CD4-positive, alpha-beta T cell treated with Interferon alpha-2 for 1 hour (primary cell): ENCODE data around the gene KCNIP1.
"Not testable (repeated sequence)": the region's sequence is repeated elsewhere in the genome, so short reads cannot be mapped to it uniquely, and the experiment has no call there.

Experiments
- DNase-seq, 2 donors: peaks; one replicate each; pipeline ENCODE4 v3.0.0-alpha.2; 2020 to 2022

KCNIP1 gene

DNA sequence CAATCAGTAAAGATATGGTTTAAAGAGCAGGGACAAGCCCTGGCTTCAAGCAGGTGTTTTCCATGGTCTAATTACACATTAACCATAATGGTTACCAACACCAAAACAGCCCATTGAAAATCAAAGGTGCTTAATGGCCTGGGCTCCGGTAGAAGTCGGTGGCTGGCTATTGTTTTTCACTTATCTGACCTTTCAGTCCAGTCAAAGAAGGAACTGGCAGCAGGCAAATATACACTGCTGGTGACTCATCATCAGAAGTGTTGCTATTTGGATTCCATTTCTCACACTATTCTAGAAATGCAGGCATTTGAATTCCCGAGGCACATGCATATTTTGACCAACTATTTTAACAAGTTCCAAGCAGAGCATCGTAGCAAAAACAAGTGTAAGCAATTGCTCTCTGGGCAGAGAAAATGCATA is 253.4 kb downstream of the KCNIP1 start:
- no peak for DNase-seq

DNA sequence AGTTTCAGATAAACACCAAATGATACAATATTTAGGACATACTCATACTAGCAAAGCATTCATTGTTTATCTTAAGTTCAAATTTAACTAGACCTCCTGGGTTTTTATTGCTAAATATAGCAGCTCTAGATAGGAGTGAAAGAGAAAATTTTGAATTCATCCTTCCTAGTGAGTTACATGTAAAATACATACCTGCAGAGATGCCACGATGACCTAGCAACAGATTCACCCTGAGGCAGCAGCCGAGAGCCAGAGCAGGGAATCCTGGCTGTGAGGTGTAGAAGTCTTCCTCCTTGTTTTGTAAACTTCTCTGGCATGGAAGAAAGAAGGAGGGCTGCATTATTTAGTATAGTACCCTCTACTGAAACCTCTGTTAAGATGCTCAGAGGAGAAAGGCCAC is 253.8 kb downstream of the KCNIP1 start:
- DNase-seq = no peak

DNA sequence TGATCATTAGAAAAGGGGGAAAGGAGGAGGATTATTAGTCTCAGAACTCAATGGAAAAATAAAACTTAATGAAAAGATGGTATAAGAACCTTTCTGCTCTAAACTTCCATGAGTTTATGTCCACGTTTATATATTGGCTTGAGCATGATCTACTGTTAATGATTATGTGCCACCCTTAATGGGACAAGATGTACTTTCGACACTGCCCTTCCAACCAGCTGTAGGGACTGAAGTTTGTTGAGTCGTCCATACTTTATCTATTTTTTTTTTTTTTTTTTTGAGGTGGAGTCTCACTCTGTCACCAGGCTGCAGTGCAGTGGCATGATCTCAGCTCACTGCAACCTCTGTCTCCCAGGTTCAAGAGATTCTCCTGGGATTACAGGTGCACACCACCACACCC is 254.7 kb downstream of the KCNIP1 start:
- no peak for DNase-seq

DNA sequence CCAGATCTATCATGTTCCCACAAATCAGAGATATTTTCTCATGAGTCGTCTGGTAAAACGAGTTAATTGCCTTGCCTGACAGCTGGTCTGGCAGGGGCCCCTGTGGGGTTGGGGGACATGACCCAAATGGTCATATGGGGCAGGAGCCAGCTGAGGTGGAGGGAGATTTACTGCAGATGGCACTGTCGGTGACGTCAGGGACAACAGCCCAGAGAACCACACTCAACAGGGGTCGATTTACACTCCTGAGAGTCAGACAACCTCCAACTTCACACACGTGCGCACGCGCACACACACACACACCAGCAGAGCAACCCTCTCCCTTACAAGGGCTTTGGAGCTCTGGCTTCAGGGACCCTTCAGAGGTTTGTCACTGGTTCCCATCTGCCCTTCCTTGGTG is 256.3 kb downstream of the KCNIP1 start:
- DNase-seq = no peak

DNA sequence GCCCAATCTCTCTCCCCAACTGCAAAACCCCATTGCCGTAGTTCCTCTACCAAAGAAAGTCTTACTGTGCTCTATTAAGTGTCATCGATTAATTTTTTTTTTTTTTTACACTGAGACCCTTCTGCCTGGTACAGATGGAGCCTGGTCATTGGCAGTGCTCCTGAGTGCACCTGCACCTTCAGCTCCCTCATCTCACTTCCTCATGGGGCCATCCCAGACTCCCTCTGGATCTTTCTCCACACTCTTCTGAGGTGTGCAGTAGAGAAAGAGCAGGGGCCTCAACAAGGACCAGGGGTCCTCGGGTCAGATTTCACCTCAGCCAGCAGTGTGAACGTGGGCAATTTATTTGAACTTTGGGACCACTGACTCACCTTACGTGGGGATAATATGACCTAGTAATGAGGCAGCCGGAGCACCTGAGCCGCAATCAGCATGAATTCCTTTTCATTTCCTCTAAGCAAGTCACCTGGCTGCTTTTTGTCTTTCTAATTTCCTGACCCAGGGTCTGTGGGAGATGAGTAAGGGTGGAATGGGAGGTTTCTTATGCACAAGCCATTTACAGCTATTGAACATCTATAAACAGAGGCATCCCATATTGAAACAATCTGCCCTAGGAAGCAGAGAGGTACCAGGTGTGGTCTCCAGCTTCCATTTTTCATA is 257.4 kb downstream of the KCNIP1 start:
- no peak for DNase-seq

DNA sequence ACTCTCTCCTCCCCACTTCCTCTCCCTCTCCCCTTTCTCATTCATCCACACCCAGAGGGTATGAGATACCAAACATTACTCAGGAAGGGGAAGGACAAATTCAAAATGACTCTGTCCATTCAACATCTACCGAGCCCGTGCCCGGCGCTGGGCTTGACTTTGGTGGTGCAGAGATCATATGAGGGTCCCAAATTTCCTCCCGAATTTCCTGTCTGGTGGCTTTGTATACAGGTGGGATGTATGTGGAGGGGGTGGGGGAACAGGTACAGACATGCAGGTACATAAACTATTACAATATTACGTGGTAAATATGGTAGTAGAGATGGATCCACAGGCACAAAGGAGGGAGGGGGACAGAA is 257.9 kb downstream of the KCNIP1 start:
- no peak for DNase-seq

DNA sequence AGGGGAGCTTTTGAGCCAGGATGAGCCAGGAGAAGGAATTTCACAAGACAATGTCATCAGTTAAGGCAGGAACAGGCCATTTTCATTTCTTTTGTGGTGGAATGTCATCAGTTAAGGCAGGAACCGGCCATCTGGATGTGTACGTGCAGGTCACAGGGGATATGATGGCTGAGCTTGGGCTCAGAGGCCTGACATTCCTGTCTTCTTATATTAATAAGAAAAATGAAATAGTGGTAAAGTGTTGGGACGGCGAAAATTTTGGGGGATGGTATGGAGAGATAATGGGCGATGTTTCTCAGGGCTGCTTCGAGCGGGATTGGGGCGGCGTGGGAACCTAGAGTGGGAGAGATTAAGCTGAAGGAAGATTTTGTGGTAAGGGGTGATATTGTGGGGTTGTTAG is 258.5 kb downstream of the KCNIP1 start:
- not testable (repeated sequence) for DNase-seq

DNA sequence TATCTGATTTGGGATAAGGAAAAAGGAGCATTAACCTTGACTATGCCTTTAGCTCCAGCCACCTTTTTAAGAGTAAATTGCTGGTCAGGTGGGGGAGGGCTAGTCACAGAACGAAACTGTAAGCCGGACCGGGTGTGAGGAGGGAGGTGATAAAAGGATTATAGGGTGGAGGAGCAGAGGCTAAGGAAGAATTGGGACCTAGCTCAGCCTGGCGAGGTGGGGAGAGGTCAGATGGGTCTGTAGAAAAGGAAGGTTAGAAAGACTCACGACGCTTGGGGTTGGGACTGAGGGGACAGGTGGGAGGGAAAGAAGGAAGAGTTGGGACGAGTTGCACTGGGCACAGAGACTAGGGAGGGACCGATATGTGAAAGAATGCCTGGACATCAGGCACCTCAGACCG is 262.0 kb downstream of the KCNIP1 start:
- not testable (repeated sequence) for DNase-seq

DNA sequence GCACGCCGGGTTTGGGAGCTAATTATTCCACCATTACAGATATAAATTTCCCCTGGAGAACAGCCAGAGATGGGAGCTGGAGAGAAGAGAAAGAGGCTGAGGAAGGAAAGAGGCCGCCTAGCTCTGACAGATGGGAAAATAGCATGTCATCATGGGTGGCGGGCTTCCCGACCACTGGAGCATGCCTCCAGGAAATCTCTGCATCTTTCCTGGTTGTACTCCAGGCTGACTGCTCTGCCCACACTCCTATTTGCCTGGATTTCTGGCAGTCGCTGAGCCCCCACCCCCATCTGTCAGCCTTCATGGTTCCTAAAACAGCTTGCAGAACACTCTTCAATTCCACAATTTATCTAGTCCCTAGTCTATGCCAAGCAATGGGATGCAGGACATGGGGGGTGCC is 265.4 kb downstream of the KCNIP1 start:
- DNase-seq = no peak

DNA sequence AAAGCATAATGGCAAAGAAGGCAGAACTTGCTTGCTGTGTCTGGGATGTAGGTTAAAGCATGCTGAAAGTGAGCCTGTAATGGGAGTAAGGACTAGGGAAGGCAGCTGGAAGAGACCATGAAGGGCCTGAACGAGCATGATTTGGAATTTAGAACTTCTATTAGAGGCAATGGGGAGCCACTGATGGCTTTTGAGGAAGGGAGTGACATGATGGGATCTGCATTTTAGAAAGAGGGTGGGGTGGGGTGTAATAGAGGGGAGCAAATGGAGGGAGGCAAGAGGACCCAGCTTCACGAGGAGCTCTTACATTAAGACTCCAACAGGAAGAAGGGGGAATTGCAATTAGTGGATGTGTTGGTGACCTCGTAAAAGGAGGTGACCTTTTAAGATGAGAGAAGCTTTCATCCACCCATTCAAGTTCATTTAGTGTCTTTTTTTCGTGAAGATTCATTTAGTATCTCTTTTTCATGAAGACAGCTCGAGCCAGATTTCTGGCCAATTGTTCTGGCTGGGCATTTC is 266.1 kb downstream of the KCNIP1 start:
- DNase-seq = no peak

DNA sequence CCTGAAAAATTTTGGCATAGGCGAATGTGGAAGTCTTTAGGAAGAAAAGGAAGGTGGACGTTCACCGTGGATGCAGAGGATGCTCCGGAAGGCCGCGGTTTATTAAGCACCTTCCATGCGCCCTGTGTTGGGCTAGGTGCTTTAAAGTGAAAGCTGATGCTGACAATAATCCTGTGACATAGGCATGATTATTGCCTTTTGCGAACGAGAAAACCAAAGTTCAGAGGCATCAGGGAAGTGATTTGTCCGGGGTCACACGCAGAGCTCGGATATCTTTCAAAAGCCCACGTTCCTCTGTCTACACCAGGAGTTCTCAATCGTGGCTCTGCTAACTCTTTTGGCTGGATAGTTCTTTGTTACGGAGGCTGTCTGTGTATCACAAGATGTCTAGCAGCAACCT is 267.7 kb downstream of the KCNIP1 start:
- DNase-seq = no peak

DNA sequence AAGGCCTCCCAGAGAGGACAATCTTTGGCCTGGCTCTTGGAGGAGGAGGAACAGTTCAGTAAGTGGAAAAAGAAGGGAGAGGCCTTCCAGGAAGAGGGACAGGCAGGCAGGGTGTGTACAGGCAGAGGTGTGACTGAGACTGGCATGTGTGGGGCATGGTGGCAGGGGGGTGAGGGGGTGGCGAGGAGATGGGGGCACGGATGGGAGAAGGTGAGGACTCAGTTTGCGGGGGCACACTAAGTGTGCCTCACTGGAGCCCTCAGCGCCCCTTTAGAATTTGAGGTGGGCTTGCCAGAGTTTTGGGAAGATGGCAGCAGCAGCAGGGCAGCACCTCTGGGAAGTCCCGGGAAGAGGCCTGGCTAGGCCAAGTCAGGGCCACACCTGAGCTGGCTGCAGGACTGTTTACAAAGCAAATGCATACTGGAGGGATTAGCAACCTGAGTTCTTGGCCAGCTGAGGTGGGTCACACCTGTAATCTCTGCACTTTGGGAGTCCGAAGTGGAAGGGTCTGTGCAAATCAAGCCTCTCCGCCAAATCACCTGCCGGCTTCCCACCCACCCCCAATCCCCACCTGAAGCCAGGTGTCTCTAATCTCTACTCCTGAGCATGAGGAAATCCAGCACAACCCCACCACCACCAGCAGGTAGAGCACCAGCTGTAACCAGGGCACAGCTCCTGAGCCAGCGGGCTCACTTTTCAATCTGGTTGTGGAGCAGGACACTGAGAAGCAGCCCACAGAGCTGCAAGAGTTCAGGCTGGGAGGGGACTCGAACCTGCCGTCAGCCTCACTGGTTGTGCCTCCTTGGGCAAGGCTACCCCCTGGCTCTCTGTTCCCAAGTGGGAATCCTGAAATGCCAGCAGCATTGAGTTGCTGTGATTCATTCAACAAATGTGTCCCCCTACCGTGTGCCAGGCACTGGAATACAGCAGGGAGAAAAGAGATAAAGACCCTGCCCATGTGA is 269.5 kb downstream of the KCNIP1 start:
- DNase-seq = no peak

DNA sequence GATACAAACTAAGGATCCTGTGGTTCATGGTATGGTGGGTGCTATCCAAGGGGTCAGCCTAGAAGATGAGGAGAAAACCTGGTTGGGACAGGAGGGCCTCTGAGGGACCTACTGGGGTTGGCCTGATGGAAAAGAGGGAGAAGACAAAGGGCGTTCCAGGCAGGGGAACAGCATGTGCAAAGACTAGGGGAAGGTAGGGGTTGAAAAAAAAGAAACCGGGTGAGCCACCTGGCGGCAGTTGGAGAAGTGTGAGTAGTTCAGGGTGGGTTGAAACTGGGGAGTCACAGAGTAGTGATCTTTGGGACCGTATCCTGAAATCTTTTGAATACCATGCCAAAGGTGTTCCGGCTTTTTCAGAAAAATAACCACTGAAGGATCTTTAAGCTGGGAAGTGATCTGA is 271.0 kb downstream of the KCNIP1 start:
- DNase-seq = no peak

DNA sequence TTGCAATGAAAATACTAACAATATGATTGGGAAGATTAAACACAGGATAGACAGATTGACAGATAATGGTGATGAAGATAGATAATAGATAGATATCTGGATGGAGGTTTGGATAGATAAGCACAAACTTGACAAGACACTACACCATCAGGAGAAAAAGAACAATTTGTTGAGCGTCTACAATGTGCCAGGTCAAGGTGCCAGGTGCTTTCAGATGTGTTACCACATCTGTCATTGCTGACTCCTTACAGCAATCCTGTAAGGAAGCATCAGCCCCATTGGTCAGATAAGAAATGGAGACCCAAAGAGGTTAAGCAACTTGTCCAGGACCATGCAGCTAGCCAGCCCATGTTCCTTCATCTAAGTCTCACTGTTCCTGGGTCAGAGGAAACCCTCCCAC is 278.1 kb downstream of the KCNIP1 start:
- DNase-seq = no peak

DNA sequence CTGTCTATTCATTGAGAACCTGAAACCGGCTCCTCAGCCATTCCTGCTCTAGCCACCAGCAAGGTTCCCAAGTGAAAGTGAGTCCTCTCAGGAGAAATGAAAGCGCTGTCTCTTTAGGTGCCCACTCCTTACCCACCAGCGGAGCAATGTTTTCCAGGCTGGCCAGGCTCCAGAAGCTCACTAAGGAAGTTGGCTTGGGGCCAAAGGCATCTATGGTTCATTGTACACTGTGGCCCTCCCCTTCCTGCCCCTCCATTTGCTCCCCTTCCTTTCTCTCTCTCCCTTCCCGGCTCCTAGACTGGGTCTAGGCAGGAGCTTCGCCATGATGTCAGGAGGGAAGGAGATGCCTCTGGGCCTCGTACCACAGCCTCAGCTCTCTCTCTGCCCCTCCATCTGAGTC is 278.6 kb downstream of the KCNIP1 start:
- no peak for DNase-seq

DNA sequence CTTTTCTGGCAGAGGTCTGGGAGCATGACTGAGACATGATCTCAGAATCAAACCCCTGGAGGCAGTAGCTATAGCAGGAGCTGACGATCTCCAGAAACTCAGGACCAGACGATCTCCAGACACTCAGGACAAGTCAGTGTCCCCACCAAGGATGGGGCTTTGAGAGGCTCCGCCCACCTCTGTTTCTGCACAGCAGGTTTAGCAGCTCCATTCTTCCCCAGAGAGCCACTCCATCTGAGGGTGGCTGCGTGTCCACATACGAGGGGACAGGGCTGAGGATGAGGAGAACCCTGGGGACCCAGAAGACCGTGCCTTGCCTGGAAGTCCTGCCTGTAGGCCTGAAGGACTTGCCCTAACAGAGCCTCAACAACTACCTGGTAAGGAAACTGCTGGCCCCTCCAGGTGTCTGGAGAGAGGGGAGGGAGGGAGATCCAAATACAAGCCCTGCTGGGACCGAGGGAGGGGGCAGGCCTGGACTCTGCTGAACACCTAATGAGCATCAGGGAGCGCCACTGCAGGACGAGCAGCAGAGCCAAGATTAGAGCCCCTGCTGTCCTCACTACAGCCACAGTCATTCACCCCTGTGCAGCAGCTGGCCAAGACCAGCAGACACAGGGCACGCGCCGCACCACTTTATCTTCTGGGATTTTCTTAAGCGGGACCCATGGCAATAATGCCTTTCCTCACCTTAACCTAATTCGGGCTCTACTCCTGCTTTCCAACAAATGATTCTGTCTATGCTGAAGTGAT is 279.9 kb downstream of the KCNIP1 start, which contains the start of gene GABRP:
Gene GABRP (plus strand): TSS at position 228 of the 750 bp plus-strand sequence. CDS start 4,891 bp downstream, outside the sequence.
- no peak for DNase-seq

DNA sequence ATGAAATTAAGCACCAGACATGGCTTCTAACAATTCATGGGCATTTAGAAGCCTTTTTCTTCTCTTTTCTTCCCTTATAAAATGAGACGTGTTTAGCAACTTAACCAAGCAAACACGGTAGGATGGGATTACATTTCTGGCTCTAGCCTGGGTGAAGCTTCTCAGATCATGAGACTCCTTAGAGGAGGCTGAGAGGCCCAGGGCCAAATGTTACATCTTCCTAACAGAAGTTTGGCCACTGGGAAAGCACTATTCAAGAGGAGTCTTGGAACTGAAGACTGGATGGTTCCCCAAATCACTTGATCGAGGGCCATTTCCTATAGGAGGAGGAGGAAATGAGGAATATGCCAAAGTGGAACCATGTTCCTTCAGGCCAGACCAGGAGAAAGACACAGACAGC is 281.6 kb downstream of the KCNIP1 start:
- DNase-seq = no peak
